Natural killer cell (primary cell): ENCODE results near the gene EYA4. TPM values are rescaled to one million over a fixed set of nuclear protein-coding genes. Genes with fewer than 3 reads are reported as not detected.

Experiments
- ATAC-seq, 3 donors: fragments of 150-1000 bp in 2 of 3; fragments of 200-7000 bp in 1 of 3; cut with Tn5 transposase; 1 replicate in 1 of 3; 2 replicates in 2 of 3; pipeline ENCODE4 v1.10.0; 2021; ENCODE audit warnings: mild to moderate bottlenecking in 2 of 3, moderate library complexity in 2 of 3
- DNase-seq, 2 donors: peaks; one replicate each; pipeline versions ENCODE4 v3.0.0 to v3.0.0-alpha.2; 2013 to 2021; ENCODE audit warnings: mixed read lengths in 1 of 2
- H3K27ac ChIP-seq: one replicate; pipeline ENCODE4 v1.5.1; 2013; ENCODE audit warnings: mild to moderate bottlenecking, low read length
- H3K27me3 ChIP-seq: one replicate; pipeline ENCODE4 v1.6.1; 2013; ENCODE audit warnings: low read length; ENCODE audit not compliant: control insufficient read depth, insufficient read depth
- H3K36me3 ChIP-seq: one replicate; pipeline ENCODE4 v1.6.1; 2013; ENCODE audit warnings: low read length; ENCODE audit not compliant: control insufficient read depth, insufficient read depth
- H3K4me1 ChIP-seq: one replicate; pipeline ENCODE4 v1.6.1; 2013; ENCODE audit warnings: low read length; ENCODE audit not compliant: control insufficient read depth, insufficient read depth
- H3K4me3 ChIP-seq: one replicate; pipeline ENCODE4 v1.5.1; 2013; ENCODE audit warnings: low read length
- H3K9me3 ChIP-seq: one replicate; pipeline ENCODE4 v1.6.1; 2013; ENCODE audit warnings: low read length; ENCODE audit not compliant: control insufficient read depth, insufficient read depth
- H3K27ac Mint-ChIP-seq, 2 donors: one replicate each; pipeline ENCODE4 v1.8.0; 2022; ENCODE audit warnings: mild to moderate bottlenecking in 2 of 2, mixed read lengths in 2 of 2, moderate library complexity in 1 of 2
- H3K27me3 Mint-ChIP-seq, 2 donors: one replicate each; pipeline ENCODE4 v1.8.0; 2022; ENCODE audit warnings: low read depth in 2 of 2, mixed read lengths in 2 of 2
- H3K36me3 Mint-ChIP-seq: one replicate; pipeline ENCODE4 v1.8.0; 2022; ENCODE audit warnings: mixed read lengths
- H3K4me1 Mint-ChIP-seq, 2 donors: one replicate each; pipeline ENCODE4 v1.8.0; 2022; ENCODE audit warnings: mixed read lengths in 2 of 2
- H3K4me3 Mint-ChIP-seq: one replicate; pipeline ENCODE4 v1.8.0; 2022; ENCODE audit warnings: mild to moderate bottlenecking, moderate library complexity, mixed read lengths
- H3K9me3 Mint-ChIP-seq, 2 donors: one replicate each; pipeline ENCODE4 v1.8.0; 2022; ENCODE audit warnings: mixed read lengths in 2 of 2
- CTCF ChIP-seq: fragments of 200-600 bp; IDR thresholded peaks from one replicate; pipeline ENCODE4 v1.8.0; 2022; ENCODE audit warnings: antibody characterized with exemption
- WGBS: methylation state at CpG from one replicate; pipeline ENCODE4 v1.1.7; 2013; ENCODE audit warnings: missing lambda C conversion rate; ENCODE audit not compliant: insufficient coverage; 5-methylcytosine and 5-hydroxymethylcytosine counted together
- intact Hi-C: fragments of 100-400 bp; cut with micrococcal nuclease; formaldehyde crosslinking; loops from one replicate; pipeline ENCODE4 v1.14.2; 2022
- total RNA-seq, 4 donors: library from RNA; stranded (reverse); fragments of 120-200 nt in 1 of 4; gene quantifications; one replicate each; pipeline versions ENCODE4 v1.2.3 to v1.2.4, GENCODE V29; 2013 to 2022

EYA4 gene
- total RNA-seq, 3 donors from 2014 or later (not counting 1 experiment from before 2014, with no cell fraction given), result not detected

DNA sequence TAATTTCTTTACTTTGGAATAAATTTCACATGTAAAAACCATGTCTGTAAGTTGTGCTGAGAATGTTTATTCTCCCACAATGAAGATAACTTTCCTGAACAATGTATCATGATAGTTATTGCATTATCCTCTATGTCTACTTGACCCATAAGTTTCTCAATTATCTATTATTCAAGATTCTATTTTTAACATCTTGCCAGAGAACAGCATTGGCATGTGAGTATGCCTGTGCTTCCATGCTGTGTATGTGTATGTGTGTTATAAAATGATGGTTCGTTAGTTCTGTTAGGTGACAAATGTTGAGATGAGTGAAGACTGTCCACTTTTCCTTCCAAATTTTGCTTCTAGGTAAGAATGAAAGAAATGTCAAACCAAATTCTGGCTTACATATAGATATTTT, 111.9 kb downstream of the EYA4 start:
- ATAC-seq, result no peak
- intact Hi-C loops, result no loop called here
- TF ChIP-seq CTCF, result no peak
- Histone ChIP-seq H3K27ac (no peak overlapping the region), H3K9me3 (no peaks in the 10 kb centered on the region), H3K36me3 (no peaks in the 10 kb centered on the region), H3K4me3 (no peak overlapping the region), H3K4me1 (no peaks in the 10 kb centered on the region), H3K27me3 (no peaks in the 10 kb centered on the region)
- Mint-ChIP-seq H3K4me3 (no peak overlapping the region), H3K36me3 (no peaks in the 10 kb centered on the region), H3K27ac (no peak overlapping the region), H3K27me3 (no peaks in the 10 kb centered on the region), H3K4me1 (no peaks in the 10 kb centered on the region), H3K9me3 (peaks cover 3 to 7% of the 10 kb centered on the region in 2 donors)
- WGBS, result 75% methylated on average over 1 of the region's 1 CpG
- DNase-seq, result no peak

DNA sequence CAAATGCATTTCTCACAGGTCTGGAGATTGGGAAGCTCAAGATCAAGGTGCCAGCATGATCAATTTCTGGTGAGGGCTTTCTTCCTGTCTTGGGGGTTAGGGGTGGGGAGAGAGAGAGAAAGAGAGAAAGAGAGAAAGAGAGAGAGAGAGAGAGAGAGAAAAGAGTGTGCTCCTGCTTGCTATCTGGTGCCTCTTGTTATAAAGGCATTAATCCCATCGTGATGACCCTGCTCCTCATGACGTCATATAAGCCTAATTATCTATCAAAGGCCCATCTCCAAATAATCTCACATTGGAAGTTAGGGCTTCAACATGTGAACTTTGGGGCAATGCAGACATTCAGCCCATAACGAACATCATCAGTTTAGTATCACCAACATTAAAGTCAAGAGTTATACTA, 114.8 kb downstream of the EYA4 start:
- Mint-ChIP-seq H3K27ac (no peak overlapping the region), H3K4me3 (no peak overlapping the region), H3K36me3 (no peaks in the 10 kb centered on the region), H3K27me3 (no peaks in the 10 kb centered on the region), H3K9me3 (peaks cover 5 to 6% of the 10 kb centered on the region in 2 donors), H3K4me1 (no peaks in the 10 kb centered on the region)
- no peaks in the 10 kb centered on the region for H3K27me3 ChIP-seq
- H3K36me3 ChIP-seq, result no peaks in the 10 kb centered on the region
- intact Hi-C loops, result no loop called here
- H3K4me3 ChIP-seq, result no peak overlapping the region
- no peak overlapping the region for H3K27ac ChIP-seq
- 95% methylated on average over 2 of the region's 3 CpGs for WGBS
- no peak for TF ChIP-seq CTCF
- ATAC-seq (no peak), DNase-seq (no peak)
- no peaks in the 10 kb centered on the region for H3K4me1 ChIP-seq
- no peaks in the 10 kb centered on the region for H3K9me3 ChIP-seq

GRCh38 chr6:133358574-133359150, 117.5 kb downstream of the EYA4 start:
- no peaks in the 10 kb centered on the region for H3K27me3 ChIP-seq

More at GRCh38 chr6:133358574-133359150, 117.5 kb downstream of the EYA4 start:
- peaks cover 5 to 8% of the 10 kb centered on the region in 2 donors for H3K9me3 Mint-ChIP-seq
- H3K27me3 Mint-ChIP-seq, result no peaks in the 10 kb centered on the region
- Histone ChIP-seq H3K4me3 (no peak overlapping the region), H3K9me3 (no peaks in the 10 kb centered on the region), H3K4me1 (no peaks in the 10 kb centered on the region), H3K27ac (no peak overlapping the region), H3K36me3 (no peaks in the 10 kb centered on the region)
- intact Hi-C loops, result no loop called here
- DNase-seq, result no peak
- no peaks in the 10 kb centered on the region for H3K36me3 Mint-ChIP-seq
- no peak for ATAC-seq
- TF ChIP-seq CTCF, result no peak
- H3K4me1 Mint-ChIP-seq, result no peaks in the 10 kb centered on the region
- no peak overlapping the region for H3K27ac Mint-ChIP-seq
- WGBS, result 92% methylated on average over 3 of the region's 5 CpGs
- no peak overlapping the region for H3K4me3 Mint-ChIP-seq
